Mucosa of descending colon (tissue), 3 donors: ENCODE measurements around the gene RNF181. TPM values are rescaled to one million over a fixed set of nuclear protein-coding genes. Genes with fewer than 3 reads are reported as not detected.

ENCODE experiments used
- ATAC-seq: fragments of 200-7000 bp; cut with Tn5 transposase; one replicate; pipeline ENCODE4 v1.9.1; 2020; ENCODE audit warnings: mild to moderate bottlenecking, moderate library complexity
- DNase-seq, 3 donors: peaks; one replicate each; pipeline ENCODE4 v3.0.0-alpha.2; 2020
- H3K36me3 ChIP-seq: fragments of 200-600 bp; one replicate; pipeline ENCODE4 v1.8.0; 2021; ENCODE audit warnings: low read depth, mild to moderate bottlenecking
- H3K4me1 ChIP-seq: fragments of 200-600 bp; one replicate; pipeline ENCODE4 v1.8.0; 2021; ENCODE audit warnings: low read depth, mild to moderate bottlenecking
- H3K4me3 ChIP-seq: fragments of 200-600 bp; one replicate; pipeline ENCODE4 v1.8.0; 2021; ENCODE audit warnings: mild to moderate bottlenecking
- H3K9me3 ChIP-seq: fragments of 200-600 bp; one replicate; pipeline ENCODE4 v1.8.0; 2021; ENCODE audit warnings: mild to moderate bottlenecking
- intact Hi-C, 2 donors: fragments of 100-400 bp; cut with DNase I in 1 of 2; cut with micrococcal nuclease in 1 of 2; formaldehyde crosslinking; loops; one replicate each; pipeline versions ENCODE4 v1.11.0 to v1.11.1; 2022; cut with DNase I, micrococcal nuclease
- total RNA-seq, 3 donors: library from RNA; stranded (reverse); fragmentation: NEBNext Ultra II Directional in 2 of 3; extraction: Animal tissue kit (Norgen Biotek cat#: 25700) in 2 of 3; gene quantifications; one replicate each; pipeline versions ENCODE4 v1.2.1 to v1.2.4, GENCODE V29; 2021 to 2023
- TF ChIP-seq, protein P1 (sequence below): fragments of 200-600 bp; IDR thresholded peaks from one replicate; pipeline ENCODE4 v1.8.0; 2022; ENCODE audit warnings: antibody characterized with exemption, mild to moderate bottlenecking
- donor health status: DM: no; HTN: no; CAD: no; lungs with moderate emphysema.
- donor health status: DM: no; HTN: no; CAD: no.
- donor health status: DM: no; HTN: yes; CAD: no.

RNF181 gene
- total RNA-seq, 3 donors from 2014 or later, result 73.7 to 89.5 (median 80.8) TPM

DNA sequence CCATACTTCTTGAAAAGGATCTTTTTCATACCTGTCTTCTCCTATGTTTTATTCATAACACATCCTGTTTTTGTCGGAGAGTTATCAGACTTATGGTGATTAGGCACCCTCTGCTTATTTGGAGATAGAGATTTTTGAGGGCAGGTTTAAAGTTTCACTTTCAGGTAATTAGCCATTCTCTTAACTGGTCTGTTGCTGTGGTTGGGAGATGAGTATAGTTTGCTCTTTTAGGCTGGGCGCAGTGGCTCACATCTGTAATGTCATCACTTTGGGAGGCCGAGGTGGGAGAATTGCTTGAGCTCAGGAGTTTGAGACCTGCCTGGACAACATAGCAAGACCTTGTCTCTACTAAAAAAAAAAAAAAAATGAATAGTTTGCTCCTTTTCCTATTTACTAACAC lies 47.2 kb downstream of the RNF181 start:
- no peak for DNase-seq
- H3K9me3 ChIP-seq, result no peaks in the 10 kb centered on the region
- no peak for ATAC-seq
- no peak overlapping the region for H3K4me3 ChIP-seq
- intact Hi-C loops, result no loop called here
- TF ChIP-seq, protein P1, sequence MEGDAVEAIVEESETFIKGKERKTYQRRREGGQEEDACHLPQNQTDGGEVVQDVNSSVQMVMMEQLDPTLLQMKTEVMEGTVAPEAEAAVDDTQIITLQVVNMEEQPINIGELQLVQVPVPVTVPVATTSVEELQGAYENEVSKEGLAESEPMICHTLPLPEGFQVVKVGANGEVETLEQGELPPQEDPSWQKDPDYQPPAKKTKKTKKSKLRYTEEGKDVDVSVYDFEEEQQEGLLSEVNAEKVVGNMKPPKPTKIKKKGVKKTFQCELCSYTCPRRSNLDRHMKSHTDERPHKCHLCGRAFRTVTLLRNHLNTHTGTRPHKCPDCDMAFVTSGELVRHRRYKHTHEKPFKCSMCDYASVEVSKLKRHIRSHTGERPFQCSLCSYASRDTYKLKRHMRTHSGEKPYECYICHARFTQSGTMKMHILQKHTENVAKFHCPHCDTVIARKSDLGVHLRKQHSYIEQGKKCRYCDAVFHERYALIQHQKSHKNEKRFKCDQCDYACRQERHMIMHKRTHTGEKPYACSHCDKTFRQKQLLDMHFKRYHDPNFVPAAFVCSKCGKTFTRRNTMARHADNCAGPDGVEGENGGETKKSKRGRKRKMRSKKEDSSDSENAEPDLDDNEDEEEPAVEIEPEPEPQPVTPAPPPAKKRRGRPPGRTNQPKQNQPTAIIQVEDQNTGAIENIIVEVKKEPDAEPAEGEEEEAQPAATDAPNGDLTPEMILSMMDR, result no peak
- H3K4me1 ChIP-seq, result no peaks in the 10 kb centered on the region
- peaks cover 18% of the 10 kb centered on the region for H3K36me3 ChIP-seq

DNA sequence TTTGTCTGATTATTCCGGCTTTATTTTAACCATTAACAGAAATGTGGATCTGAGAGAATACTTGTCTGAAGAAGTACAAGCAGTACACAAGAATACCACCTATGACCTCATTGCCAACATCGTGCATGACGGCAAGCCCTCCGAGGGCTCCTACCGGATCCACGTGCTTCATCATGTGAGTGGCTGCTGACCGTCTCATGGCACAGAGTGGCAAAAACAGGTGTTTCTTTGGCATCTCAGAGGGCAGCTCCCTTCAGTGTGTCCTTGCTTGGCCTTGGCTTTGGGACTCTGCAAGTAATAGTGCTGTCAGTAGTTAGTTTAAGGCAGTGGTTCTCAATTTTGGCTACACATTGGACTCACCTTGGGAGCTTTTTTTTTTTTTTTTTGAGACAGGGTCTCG lies 49.4 kb downstream of the RNF181 start:
- Histone ChIP-seq H3K4me3 (no peak overlapping the region), H3K4me1 (no peaks in the 10 kb centered on the region), H3K9me3 (no peaks in the 10 kb centered on the region), H3K36me3 (peaks cover 12% of the 10 kb centered on the region)
- TF ChIP-seq, protein P1, result no peak
- DNase-seq, result no peak
- ATAC-seq, result no peak
- intact Hi-C loops, result no loop called here

DNA sequence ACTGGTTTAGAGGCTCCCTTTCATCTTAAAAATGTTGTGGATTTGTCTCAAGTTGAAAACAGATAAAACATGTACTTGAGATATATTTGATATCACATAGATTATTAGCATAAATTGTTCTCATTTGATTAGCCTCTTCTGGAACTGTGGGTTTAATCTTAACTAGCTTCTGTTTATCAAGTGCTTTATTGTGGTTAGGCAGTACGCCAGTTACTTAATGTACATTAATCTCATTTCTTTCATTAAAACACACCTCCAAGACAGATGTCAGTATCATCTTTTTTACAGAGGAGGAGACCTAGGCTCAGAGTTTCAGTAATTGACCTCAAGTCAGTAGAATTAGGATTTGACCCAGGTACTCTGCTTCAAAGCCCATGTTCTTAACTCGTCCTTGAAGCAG lies 50.6 kb downstream of the RNF181 start:
- Histone ChIP-seq H3K4me1 (no peaks in the 10 kb centered on the region), H3K4me3 (no peak overlapping the region), H3K9me3 (no peaks in the 10 kb centered on the region), H3K36me3 (peaks cover 12% of the 10 kb centered on the region)
- ATAC-seq (no peak), DNase-seq (no peak)
- intact Hi-C loops, result no loop called here
- TF ChIP-seq, protein P1, result no peak

Other genes with a start within 250 kb of the RNF181 start
- 100 to 1,000 TPM; 154 to 378 (median 278) TPM for gene RETSAT, start 241.2 kb upstream of the RNF181 start, total RNA-seq
- gene ELMOD3, start 241.0 kb upstream of the RNF181 start, total RNA-seq, result 10 to 100 TPM; 18.1 to 29.8 (median 23.0) TPM
- 100 to 1,000 TPM in 1 of 3 donors, 10 to 100 TPM in 2; 46.3 to 103 (median 71.2) TPM for gene CAPG, start 185.4 kb upstream of the RNF181 start, total RNA-seq
- gene SH2D6, start 177.0 kb upstream of the RNF181 start, total RNA-seq, result 10 to 100 TPM in 1 of 3 donors, 1 to 10 TPM in 2; 6.7 to 13.1 (median 8.6) TPM
- gene MAT2A, start 56.6 kb upstream of the RNF181 start, total RNA-seq, result 100 to 1,000 TPM; 156 to 229 (median 167) TPM
- 10 to 100 TPM; 26.4 to 39.1 (median 31.7) TPM for gene GGCX, start 34.3 kb upstream of the RNF181 start, total RNA-seq
- gene VAMP8, start 18.2 kb upstream of the RNF181 start, total RNA-seq, result 100 to 1,000 TPM; 125 to 312 (median 254) TPM
- 10 to 100 TPM; 10.8 to 39.3 (median 28.3) TPM for gene VAMP5, start 11.3 kb upstream of the RNF181 start, total RNA-seq
- 10 to 100 TPM in 1 of 3 donors, 1 to 10 TPM in 2; 9.4 to 20.9 (median 10.0) TPM for gene TMEM150A, start 7.0 kb downstream of the RNF181 start, total RNA-seq
- 10 to 100 TPM; 36.4 to 45.5 (median 36.7) TPM for gene C2orf68, start 16.3 kb downstream of the RNF181 start, total RNA-seq
- 10 to 100 TPM; 33.5 to 46.4 (median 35.6) TPM for gene USP39, start 20.4 kb downstream of the RNF181 start, total RNA-seq
- 1 to 10 TPM in 2 of 3 donors, not detected in 1; 1.3 to 2.2 TPM for gene SFTPB, start 72.5 kb downstream of the RNF181 start, total RNA-seq
- gene GNLY, start 98.6 kb downstream of the RNF181 start, total RNA-seq, result 1 to 10 TPM; 3.0 to 6.5 (median 4.3) TPM
- 1 to 10 TPM; 1.9 to 8.7 (median 2.8) TPM for gene ATOH8, start 158.2 kb downstream of the RNF181 start, total RNA-seq